GM19240 (cell line): ENCODE results near the gene GAB2.
"Not testable (repeated sequence)": the region's sequence is repeated elsewhere in the genome, so short reads cannot be mapped to it uniquely, and the experiment has no call there.

Source experiments
- DNase-seq: peaks from one replicate; pipeline ENCODE4 v3.0.0; 2011; ENCODE audit warnings: low spot score; ENCODE audit not compliant: insufficient read length

Gene GAB2

DNA sequence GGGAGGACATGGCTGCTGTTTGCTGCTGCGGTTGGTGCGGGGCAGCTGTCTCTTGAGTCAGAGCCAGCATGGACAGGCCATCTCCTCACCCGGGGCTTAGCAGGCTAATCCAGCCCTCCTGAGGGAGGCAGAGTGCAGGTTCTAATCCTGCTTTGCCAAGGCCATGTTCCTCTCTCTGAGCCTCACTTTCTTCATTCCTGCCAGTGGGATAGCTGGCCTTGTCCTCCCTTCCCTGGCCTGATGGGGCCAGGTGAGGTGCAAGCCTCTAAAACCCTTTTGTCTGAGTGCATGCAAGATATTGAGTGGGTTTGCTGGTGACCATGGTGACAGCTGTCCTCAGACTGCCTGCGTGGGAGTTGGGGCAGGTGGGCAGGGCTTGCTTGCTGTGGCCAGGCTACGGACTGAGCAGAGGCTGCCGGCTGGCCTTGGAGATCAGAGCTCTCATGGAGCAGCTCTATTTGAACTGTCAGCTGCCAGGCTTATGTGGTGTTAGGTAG lies 225.3 kb downstream of the GAB2 start:
- no peak for DNase-seq

DNA sequence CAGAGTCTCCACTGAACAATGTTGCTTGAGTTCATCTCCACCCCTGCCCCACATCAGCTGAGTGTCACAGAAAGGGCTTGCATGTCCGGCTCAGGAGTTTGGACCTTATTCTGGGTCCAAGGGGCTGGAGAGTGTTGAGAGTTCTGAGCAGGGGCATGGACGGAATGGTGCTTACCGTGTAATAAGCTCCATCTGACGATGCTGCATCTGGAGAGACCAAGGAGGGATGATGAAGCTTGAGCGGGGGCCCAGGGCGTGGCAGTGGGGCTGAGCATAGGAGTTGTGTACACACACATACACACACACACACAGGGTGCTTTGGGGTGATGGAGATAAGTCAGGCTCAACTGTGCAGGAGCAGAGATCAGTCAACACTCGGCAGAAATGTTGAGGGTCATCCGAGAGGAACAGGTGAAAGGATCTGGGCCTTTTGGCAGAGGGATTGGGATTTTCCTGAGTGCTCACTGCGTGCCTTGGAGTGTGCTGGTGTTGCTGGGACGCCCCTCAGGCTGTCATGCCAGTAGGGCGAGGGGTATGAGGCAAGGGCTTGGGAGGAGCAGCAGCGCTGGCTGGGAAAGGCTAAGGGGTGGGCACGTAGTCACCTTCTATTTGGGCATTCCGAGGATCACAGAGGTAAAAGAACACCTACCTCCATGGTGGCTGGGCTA lies 226.6 kb downstream of the GAB2 start:
- DNase-seq = no peak

DNA sequence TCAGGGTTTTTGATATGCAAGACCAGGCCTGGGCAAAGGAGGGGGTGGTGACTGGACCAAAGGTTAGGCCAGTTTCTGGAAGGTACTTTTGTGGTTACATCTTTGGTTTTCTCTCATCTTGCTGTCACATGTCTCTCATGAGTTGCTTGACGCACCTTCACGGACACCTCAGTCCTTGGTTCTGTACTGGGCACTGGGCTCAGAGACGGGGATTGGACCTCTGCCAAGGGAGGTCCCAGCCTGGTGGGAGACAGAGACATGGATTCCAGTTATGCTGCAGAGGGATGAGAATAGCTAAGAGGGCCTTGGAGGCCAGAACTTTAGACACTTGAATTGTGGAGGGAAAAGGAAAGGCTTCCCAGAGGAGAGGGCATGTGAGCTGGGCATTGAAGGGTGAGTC lies 227.2 kb downstream of the GAB2 start:
- DNase-seq = no peak

- no peak for DNase-seq
These were observed 227.8 kb downstream of the GAB2 start for GRCh38 chr11:78189851-78190250.

- no peak for DNase-seq
These were observed 228.4 kb downstream of the GAB2 start for GRCh38 chr11:78189174-78189724.

GRCh38 chr11:78188286-78189173 lies 229.1 kb downstream of the GAB2 start, which contains the start of the genes KCTD21 and USP35:
Gene KCTD21, minus strand, starts transcription at chr11:78188626. Its CDS starts 14,072 bp downstream, at chr11:78174554.
Gene USP35, plus strand, starts transcription at chr11:78188919. Its CDS starts 7,327 bp downstream, at chr11:78196246.
- DNase-seq = peak; percentile 97

- peak; percentile 36 for DNase-seq
These were observed 230.0 kb downstream of the GAB2 start for GRCh38 chr11:78187366-78188285.

DNA sequence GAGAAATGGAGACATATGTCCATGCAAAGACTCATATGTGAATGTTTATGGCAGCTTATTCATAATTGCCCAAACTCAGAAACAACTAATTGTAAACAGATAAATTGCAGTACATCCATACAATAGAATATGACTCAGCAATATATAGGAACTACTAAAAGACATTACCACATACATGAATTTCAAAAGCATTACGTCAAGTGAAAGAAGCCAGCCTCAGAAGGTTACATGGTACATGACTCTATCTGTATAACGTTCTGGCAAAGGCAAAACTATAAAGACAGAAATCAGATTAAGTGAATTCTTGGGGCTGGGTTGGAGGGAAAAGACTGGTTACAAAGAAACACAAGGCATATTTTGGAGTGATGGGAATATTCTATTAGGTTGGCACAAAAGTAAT lies 236.4 kb downstream of the GAB2 start:
- no peak for DNase-seq

- no peak for DNase-seq
These were observed 236.9 kb downstream of the GAB2 start for GRCh38 chr11:78180751-78181150.

DNA sequence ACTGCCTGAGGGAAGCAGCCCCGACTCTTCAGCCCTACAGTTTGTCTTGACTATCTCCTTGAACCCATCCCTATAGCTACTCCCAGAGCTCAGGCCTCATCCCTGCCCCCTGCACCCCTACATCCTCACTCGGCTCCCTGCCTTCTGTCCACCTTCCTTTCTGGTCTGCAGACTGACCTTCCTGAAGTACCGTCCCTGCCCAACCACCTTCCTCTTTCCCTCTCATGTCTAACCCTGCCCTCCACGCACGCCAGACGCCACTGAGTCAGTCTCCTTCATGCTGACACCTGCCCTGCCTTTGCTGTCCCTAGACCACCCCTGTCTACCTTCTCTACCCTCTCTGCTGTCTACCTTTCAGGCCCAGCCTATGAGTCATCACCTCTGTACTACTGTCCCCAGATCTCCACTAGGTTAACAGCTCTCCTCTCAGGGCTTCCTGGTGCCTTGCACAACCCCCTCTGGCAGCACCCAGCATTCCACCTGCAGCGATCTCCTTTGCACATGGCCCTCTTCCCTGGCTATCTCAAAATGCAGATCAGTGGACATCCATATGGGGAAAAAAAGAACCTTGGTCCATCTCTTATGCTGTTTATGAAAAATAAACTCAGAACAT lies 238.1 kb downstream of the GAB2 start:
- DNase-seq = no peak

- DNase-seq = no peak
These were observed 240.4 kb downstream of the GAB2 start for GRCh38 chr11:78177216-78177615.

GRCh38 chr11:78176605-78177141 lies 240.9 kb downstream of the GAB2 start:
- no peak for DNase-seq

- not testable (repeated sequence) for DNase-seq
These were observed 241.8 kb downstream of the GAB2 start for GRCh38 chr11:78175862-78176261.

DNA sequence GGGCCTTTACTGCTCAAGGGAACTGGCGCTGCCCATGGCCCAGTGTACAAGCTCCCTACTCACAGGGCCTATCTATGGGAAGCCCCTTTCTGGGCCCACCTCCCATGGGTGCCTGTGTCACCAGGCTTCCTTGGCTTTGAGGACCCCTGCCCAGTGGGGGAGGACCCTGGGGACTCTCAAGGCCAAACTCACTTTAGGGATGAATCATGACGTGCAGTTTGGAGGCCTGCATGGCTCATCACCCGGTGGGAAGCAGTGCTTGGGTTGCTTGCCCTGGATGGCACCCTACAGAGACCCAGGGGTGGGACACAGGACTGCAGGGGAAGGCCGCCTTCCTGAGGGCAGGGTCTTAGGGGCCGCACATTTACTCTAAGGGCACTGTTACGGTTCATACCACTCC lies 245.7 kb downstream of the GAB2 start:
- no peak for DNase-seq

DNA sequence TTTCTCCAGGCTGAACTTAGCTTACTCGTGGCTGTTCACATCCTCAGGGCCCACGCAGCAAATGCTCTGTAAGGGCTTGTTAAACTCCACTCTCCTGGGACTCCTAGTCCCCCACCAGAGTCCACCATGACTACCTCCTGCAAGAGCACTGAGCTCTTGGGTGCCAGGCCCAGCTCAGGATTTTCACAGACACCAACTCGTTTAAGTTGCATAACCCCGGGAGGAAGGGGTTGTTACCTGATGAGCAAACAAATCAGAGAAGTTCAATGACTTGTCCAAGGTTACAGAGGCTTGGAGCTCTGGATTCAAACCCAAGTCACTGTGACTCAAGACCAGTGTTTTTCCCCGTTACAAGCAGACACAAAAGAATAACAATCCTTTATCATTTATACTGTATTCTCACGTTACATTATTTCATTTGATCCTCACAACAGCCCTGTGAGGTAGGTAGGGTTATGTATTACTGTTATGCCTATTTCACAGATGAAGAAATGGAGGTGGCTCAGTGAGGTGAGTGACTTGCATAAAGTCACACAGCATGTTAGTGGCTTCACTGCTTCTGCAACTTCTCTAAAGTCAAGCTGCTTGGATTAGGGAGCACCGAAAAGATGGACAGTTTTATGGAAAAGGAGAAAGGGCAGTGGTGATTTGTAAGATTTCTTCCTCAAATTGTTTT lies 246.6 kb downstream of the GAB2 start:
- DNase-seq = no peak

- DNase-seq = no peak
These were observed 247.2 kb downstream of the GAB2 start for GRCh38 chr11:78170413-78170812.

DNA sequence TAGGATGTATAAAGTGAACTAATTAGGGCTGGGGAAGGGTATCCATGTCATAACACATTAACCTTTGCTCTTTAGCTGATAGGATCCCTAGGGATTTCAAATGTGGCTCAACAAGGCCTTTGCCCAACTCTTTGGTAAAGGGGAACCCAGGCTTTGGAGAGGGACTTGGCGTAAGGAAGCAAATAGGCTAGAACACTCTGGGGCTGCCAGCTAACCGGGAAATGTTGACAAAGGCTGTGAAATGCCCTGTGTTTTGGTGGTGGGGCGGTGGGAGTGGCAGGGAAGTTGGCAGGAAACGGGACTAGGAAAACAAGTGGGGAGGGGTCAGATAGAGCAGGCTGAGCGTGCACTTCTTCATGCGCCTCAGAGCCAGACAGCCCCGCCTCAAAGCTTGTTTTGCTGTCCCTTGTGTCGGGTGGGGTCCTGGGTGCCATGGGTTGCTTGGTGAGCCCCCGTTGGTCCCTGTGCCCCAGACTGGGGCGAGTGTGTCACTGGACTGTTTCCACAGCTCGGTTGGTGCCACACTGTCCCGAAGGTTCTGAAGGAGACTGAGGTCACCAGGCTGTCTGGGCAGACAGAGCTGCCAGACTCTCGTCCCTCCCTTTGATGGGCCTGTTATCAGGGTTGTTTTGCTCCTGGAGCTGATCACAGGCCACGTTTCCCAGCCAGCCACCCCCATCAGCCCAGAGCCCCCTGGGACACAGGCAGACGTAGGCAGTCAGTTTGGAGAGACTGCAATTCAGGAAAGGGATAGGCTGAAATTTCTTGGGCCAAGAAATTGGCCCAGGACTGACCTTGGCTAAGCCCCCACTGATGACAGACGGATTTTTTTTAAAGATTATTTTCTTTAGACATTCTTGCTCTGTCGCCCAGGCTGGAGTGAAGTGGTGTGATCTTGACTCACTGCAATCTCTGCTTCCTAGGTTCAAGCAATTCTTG lies 248.8 kb downstream of the GAB2 start:
- no peak for DNase-seq

GRCh38 chr11:78166855-78167469 lies 250.7 kb downstream of the GAB2 start:
- DNase-seq = no peak
